Activated CD8-positive, alpha-beta memory T cell treated with anti-CD3 and anti-CD28 coated beads for 48 hours (primary cell): ENCODE data around the gene DPP3.

Experiments
- DNase-seq, 3 experiments: peaks; one replicate each; pipeline ENCODE4 v3.0.0-alpha.2; 2020; ENCODE audit warnings: low read depth in 2 of 3, low spot score in 2 of 3

DPP3 gene

GRCh38 chr11:66464916-66465315 is 15.3 kb upstream of the DPP3 start:
- DNase-seq = no peak

- no peak for DNase-seq
These were observed 14.6 kb upstream of the DPP3 start for GRCh38 chr11:66465373-66466224.

- DNase-seq = peak; percentile 84 to 97 (median 95)
These were observed 13.8 kb upstream of the DPP3 start, which contains the start of gene PELI3 for GRCh38 chr11:66466225-66467033. TSS of gene PELI3 (plus strand) at chr11:66466905. CDS start at chr11:66468129, 1,224 bp downstream.

DNA sequence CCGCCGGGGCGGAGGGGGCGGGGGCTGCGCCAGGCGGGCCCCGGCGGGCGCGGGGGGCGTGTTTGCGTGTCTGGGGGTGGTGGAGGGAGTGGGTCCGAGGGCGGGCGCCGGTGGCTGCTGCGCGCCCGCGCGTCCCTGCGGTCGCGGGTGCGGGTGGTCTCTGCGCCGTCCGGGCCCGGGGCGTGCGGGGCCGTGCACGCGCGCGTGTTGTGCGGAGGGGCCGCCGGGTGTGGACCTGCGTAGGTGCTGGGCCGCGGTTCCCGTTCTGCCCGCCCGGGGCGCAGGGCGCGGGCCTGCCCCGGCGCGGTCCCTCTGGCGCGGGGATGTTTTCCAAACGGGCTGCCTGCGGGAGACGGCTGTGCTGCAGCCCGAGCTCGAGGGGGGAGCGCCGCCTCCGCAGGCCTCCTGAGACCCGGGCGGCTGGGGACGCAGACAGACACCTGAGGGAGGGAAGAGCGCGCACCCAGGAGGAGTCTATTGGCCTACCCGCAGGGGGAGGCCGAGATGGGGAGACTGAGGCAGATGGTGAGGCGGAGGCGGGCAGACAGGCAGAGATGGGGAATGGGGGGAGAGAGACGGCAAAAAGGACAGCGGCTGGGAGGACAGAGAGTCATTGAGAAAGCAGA is 13.1 kb upstream of the DPP3 start:
- peak in 1 of 3 experiments; percentile 38 for DNase-seq

- no peak for DNase-seq
These were observed 12.5 kb upstream of the DPP3 start for GRCh38 chr11:66467756-66468155.

DNA sequence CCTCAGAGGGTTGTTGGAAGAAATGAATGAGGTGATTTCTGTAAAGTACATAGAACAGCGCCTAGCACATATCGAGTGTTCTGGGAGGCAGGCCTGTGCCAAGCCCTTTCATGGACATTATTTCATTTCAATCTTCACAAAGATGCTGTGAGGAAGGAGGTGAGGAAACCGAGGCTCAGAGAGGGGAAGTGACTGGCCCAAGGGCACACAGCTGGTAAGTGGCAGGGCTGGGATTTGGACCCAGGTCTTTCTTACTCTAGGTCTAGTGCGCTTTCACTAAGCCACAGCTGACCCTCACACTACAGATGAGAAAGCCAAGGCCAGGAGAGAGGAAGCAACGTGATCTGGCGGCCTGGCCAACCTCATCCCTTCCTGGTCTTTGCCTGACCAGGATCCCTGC is 11.5 kb upstream of the DPP3 start:
- DNase-seq = no peak

DNA sequence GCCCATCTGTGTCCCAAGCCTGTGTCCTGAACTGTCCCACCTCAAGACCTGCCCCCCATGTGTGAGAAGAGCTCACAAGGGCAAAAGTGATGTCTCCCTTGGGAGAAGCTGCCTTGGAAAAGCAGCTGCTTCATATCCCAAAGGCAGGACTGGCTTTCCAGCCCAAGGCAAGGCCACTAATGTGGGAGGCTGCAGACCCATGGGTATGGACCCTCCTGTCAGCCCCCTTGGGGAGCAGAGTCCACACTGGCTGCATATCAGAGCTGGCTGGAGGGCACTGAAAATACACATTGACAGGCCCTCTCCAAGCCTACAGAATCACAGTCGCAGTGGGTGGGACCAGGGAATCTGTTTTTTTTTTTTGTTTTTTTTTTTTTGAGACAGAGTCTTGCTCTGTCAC is 10.8 kb upstream of the DPP3 start:
- DNase-seq = no peak

DNA sequence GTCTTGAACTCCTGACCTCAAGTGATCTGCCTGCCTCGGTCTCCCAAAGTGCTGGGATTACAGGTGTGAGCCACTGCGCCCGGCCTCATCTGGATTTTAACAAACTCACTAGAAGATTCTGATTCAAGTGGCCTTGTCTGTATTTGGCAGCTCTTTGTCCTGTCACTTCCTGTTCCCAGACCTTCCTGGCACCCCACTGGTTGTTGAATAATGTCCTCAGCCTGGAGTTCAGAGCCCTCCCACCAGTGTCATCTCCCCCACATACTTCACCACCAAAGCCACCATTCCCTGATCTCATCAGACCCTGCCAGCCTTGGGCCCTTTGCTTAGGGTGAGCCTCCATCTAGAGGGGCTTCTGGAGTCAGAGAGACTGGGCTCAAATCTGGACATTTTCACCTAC is 10.2 kb upstream of the DPP3 start:
- DNase-seq = no peak

DNA sequence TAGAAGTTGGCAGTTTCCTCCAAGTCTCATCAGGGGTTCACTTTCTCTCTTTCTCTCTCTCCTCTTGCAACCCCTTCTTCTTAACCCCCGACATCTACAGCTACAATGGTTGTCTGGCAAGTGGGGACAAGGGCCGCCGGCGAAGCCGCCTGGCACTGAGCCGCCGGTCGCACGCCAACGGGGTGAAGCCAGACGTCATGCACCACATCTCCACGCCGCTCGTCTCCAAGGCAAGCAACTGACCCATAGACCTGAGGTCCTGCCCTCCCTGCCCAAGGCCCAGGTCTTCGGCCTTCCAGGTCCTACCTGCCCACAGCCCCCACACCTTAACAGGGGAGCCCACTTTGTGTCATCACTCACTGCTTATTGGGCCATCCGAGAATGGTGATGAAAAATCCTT is 9.1 kb upstream of the DPP3 start:
- DNase-seq = no peak

DNA sequence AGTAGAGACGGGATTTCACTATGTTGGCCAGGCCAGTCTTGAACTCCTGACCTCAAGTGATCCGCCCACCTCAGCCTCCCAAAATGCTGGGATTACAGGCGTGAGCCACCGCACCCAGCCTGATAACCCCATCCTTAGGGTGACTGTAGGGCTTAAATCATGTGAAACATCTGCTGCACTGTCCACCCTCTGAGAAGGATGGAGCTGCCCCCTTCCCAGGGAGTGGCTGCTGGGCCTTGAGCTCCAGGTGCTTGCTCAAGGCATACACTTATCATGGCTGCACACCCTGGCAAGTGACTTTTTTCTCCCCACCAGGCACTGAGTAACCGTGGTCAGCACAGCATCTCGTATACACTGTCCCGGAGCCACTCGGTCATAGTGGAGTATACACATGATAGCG is 8.2 kb upstream of the DPP3 start:
- no peak for DNase-seq

DNA sequence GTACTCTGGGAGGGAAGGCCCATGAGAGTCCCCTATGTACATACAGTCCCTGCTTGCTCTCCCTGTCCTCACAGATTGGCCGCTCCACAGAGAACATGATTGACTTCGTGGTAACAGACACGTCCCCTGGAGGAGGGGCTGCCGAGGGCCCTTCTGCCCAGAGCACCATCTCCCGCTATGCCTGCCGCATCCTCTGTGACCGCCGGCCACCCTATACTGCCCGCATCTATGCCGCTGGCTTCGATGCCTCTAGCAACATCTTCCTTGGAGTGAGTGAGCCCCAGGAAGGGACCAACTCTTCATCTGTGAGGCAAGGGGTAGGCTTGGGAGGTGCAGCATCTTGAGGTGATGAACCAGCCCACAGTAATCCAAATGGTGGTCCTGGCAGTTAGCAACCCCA is 7.1 kb upstream of the DPP3 start:
- DNase-seq = no peak

DNA sequence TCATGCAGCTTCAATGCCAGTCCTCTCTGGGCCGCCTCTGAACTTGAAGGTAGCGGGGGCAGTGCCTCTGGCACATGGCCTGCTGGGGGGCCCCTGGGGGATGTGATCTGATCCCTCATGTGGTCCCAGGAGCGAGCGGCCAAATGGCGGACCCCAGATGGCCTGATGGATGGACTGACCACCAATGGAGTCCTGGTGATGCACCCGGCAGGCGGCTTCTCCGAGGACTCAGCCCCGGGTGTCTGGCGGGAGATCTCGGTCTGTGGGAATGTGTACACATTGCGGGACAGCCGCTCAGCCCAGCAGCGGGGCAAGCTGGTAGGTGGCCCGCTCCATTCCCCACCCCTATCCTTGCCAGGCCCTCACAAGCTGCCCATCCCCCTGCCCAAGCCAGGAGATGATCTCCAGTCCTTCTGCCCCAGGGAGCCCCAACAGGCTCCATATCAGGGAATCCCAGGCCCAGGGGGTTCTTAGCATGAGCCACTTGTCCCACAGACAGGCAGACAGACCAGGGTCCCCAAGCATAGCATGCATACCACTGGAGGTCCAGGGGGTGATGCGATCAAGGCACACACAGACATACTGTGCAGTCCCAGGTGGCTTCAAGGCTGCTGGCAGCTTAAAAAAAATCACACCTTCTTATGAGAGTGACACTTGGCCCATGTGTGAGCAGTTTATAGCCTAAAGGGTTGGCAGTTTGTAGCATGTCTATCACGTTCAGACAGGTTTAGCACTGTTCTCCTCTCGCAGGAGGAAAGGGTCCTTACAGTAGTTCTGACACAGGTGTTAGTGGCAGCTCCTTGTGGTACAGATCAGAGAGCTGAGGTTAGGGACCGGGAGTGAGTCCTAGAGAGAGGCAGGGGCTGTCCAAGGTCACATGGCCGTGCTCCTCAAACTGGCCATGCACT is 6.4 kb upstream of the DPP3 start:
- DNase-seq = no peak

DNA sequence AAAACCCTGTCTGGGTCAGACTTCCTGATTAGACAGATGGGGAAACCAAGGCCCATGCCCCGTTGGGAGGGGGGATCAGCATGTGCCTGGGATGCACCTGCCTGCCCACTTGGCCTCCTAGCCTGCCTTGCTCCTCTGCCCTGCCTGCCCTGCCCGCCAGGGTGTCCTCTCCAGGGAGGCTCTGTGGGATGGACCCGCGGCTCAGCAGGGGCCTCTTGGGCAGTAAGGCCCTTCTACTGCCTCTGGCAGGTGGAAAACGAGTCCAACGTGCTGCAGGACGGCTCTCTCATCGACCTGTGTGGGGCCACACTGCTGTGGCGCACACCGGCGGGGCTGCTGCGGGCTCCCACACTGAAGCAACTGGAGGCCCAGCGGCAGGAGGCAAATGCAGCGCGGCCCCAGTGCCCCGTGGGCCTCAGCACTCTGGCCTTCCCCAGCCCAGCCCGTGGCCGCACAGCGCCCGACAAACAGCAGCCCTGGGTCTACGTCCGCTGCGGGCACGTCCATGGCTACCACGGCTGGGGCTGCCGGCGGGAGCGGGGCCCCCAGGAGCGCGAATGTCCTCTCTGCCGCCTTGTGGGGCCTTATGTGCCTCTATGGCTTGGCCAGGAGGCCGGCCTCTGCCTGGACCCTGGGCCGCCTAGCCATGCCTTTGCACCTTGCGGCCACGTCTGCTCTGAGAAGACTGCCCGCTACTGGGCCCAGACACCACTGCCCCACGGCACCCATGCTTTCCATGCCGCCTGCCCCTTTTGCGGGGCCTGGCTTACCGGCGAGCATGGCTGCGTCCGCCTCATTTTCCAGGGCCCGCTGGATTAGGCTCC is 4.7 kb upstream of the DPP3 start:
- DNase-seq = no peak

GRCh38 chr11:66476173-66476840 is 3.9 kb upstream of the DPP3 start:
- DNase-seq = no peak

GRCh38 chr11:66476841-66477251 is 3.4 kb upstream of the DPP3 start:
- no peak for DNase-seq

GRCh38 chr11:66477263-66478201 is 2.7 kb upstream of the DPP3 start:
- DNase-seq = no peak

DNA sequence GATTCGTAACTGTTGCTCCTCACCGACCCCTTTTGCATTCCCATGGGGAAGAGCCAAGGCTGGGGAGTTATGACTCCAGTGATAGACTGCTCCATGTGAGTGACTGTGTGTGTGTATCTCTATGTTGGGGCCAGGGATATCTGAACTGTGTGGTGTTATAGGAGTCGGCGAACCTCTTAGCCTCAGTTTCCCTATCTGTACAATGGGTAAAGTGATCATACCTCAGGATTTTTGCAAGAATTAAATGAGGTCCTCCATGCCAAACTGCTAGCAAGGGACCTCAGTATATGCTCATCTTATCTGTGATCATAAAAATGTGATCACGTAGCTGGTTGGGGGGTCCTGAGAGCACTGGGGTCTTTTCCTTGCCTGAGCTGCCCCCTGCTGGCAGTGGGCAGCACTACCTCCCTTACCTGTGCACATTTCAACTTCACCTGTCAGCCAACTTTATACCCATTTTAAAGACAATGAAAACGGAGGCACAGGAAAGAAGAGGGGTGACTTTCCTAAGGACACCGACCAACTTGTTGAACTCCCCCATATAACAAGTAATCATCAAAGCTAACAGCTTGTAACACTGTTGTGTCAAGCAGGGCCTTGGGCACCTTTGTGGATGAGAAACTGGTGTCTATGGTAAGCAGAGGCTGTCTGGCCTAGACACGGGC is 1.4 kb upstream of the DPP3 start:
- no peak for DNase-seq
